ENCODE results near the gene SPNS3. TPM values are rescaled to one million over a fixed set of nuclear protein-coding genes. Genes with fewer than 3 reads are reported as not detected.

SPNS3 gene
- total and polyA plus RNA-seq, 8 donors: 0.37 to 0.92 (median 0.54) TPM; not detected in 4

GRCh38 chr17:4490637-4491061 lies 56.9 kb downstream of the SPNS3 start:
- WGBS, 5 donors: 70 to 90% (median 86%) methylated on average over 7 of the region's 7 CpGs
- H3K9me3 ChIP-seq: no peaks in the 10 kb centered on the region
- H3K4me1 ChIP-seq: peaks cover 4 to 26% (median 6%) of the 10 kb centered on the region in 4 donors
- H3K36me3 ChIP-seq: no peaks in the 10 kb centered on the region
- H3K4me3 ChIP-seq: no peak overlapping the region
- intact Hi-C loops (cut with DNase I; ENCODE audit: low total_unique reads): no loop called here
- H3K27ac ChIP-seq: no peak overlapping the region
- no peak for DNase-seq
- no peaks in the 10 kb centered on the region for H3K27me3 ChIP-seq
- TF ChIP-seq EP300 (IDR thresholded peaks at IDR 0.05) (no peak), POLR2A (IDR thresholded peaks at IDR 0.05) (no peak), POLR2AphosphoS5 (IDR thresholded peaks at IDR 0.05) (no peak), CTCF (IDR thresholded peaks at IDR 0.05) (no peak)

- 24 to 40% (median 25%) methylated on average over 20 of the region's 20 CpGs for WGBS, 5 donors
- no peak for TF ChIP-seq EP300 (IDR thresholded peaks at IDR 0.05)
- peak in 2 of 3 donors; percentile 23 to 69 for TF ChIP-seq POLR2AphosphoS5 (IDR thresholded peaks at IDR 0.05)
- no peaks in the 10 kb centered on the region for H3K27me3 ChIP-seq
- DNase-seq: peak; percentile 70 to 90
- H3K9me3 ChIP-seq: no peaks in the 10 kb centered on the region
- H3K4me1 ChIP-seq: peaks cover 3 to 32% (median 10%) of the 10 kb centered on the region in 4 donors
- intact Hi-C loops (cut with DNase I; ENCODE audit: low total_unique reads): no loop called here
- H3K27ac ChIP-seq: peak overlapping the region in 4 of 5 donors; percentile 25 to 79 (median 64)
- H3K4me3 ChIP-seq: no peak overlapping the region
- no peaks in the 10 kb centered on the region for H3K36me3 ChIP-seq
Observed at GRCh38 chr17:4492721-4493561, 59.2 kb downstream of the SPNS3 start.

- peaks cover 27 to 58% (median 34%) of the 10 kb centered on the region in 4 donors for H3K4me1 ChIP-seq
- peak overlapping the region in 1 of 5 donors; percentile 83 for H3K27ac ChIP-seq
- no peaks in the 10 kb centered on the region for H3K36me3 ChIP-seq
- no peak for DNase-seq
- no peaks in the 10 kb centered on the region for H3K9me3 ChIP-seq
- intact Hi-C loops (cut with DNase I; ENCODE audit: low total_unique reads): no loop called here
- TF ChIP-seq CTCF (IDR thresholded peaks at IDR 0.05): no peak
- no peak for TF ChIP-seq POLR2AphosphoS5 (IDR thresholded peaks at IDR 0.05)
- no peak for TF ChIP-seq POLR2A (IDR thresholded peaks at IDR 0.05)
- TF ChIP-seq EP300 (IDR thresholded peaks at IDR 0.05): no peak
- H3K27me3 ChIP-seq: peaks cover 0 to 32% (median 17%) of the 10 kb centered on the region in 3 donors
- 59 to 85% (median 69%) methylated on average over 22 to 23 of the region's 23 CpGs for WGBS, 5 donors
- H3K4me3 ChIP-seq: no peak overlapping the region
Observed at GRCh38 chr17:4497101-4497824, 63.5 kb downstream of the SPNS3 start.

- 0 to 1% (median 0%) methylated on average over 20 to 109 of the region's 117 CpGs for WGBS, 5 donors
- peak; percentile 83 to 94 for DNase-seq
- Histone ChIP-seq H3K36me3 (peaks cover 0 to 5% (median 0%) of the 10 kb centered on the region in 4 donors), H3K4me1 (peaks cover 27 to 54% (median 34%) of the 10 kb centered on the region in 4 donors), H3K4me3 (peak within 1 kb of the TSS; percentile 48 to 74 (median 61)), H3K27ac (peak within 1 kb of the TSS; percentile 69 to 83 (median 73)), H3K9me3 (no peaks in the 10 kb centered on the region), H3K27me3 (peaks cover 0 to 47% (median 17%) of the 10 kb centered on the region in 3 donors)
- TF ChIP-seq EP300 (IDR thresholded peaks at IDR 0.05): no peak
- TF ChIP-seq POLR2A (IDR thresholded peaks at IDR 0.05): no peak
- peak in 2 of 3 donors; percentile 35 to 85 for TF ChIP-seq POLR2AphosphoS5 (IDR thresholded peaks at IDR 0.05)
- TF ChIP-seq CTCF (IDR thresholded peaks at IDR 0.05): no peak
- intact Hi-C loops (cut with DNase I; ENCODE audit: low total_unique reads): no loop called here
Observed at GRCh38 chr17:4498461-4499397, 65.0 kb downstream of the SPNS3 start, which contains the start of gene SPNS2. SPNS2 (plus strand) TSS chr17:4498881; CDS start chr17:4499048, 167 bp downstream.
